ENCODE results near the gene EVC. TPM values are rescaled to one million over a fixed set of nuclear protein-coding genes. Genes with fewer than 3 reads are reported as not detected.

Gene EVC
- total RNA-seq: 50.0 and 54.0 TPM in 2 replicates

GRCh38 chr4:5710961-5711478 lies at the start of gene EVC:
Gene EVC, plus strand, starts transcription at chr4:5711201. Its CDS starts 180 bp downstream, at chr4:5711381.

GRCh38 chr4:5708449-5709206 lies 2.4 kb upstream of the EVC start, which contains the start of gene EVC2:
Gene EVC2, minus strand, starts transcription at chr4:5708559. Its CDS starts 46 bp downstream, at chr4:5708513.

Other genes starting within 250 kb of the EVC start
- gene EVC2, start 2.6 kb upstream of the EVC start, total RNA-seq: 7.8 and 9.6 TPM in 2 replicates
- under 0.01 TPM in 1 of 2 replicates, not detected in the other for gene CRMP1, start 181.9 kb downstream of the EVC start, total RNA-seq

All from smooth muscle cell of the pulmonary artery (primary cell).